K562 (cell line): Measurements from ENCODE around the gene PLA2G4A. TPM values are rescaled to one million over a fixed set of nuclear protein-coding genes. Genes with fewer than 3 reads are reported as not detected.

ENCODE experiments used
- ATAC-seq: fragments of 200-7000 bp; cut with Tn5 transposase; 3 replicates; pipeline ENCODE4 v1.9.1; 2020; ENCODE audit warnings: moderate library complexity
- BruUV-seq: library from RNA; stranded (reverse); fragments of 400-500 nt; replicated peaks from 2 replicates; lab custom pipeline; 2021; lab: Mats Ljungman, UMichigan
- CTCF ChIA-PET: fragments of 300-600 bp; formaldehyde crosslinking; extraction: SDS; loops from one replicate; lab custom pipeline; 2021; ENCODE audit warnings: low intra/inter-chr PET ratio; lab: Yijun Ruan, JAX
- POLR2A ChIA-PET: fragments of 300-600, 350-650 bp; sonication (Branson Sonifier 250); formaldehyde crosslinking; extraction: SDS; loops from one replicate; lab custom pipeline; 2021; ENCODE audit warnings: antibody characterized with exemption, inconsistent platforms; lab: Yijun Ruan, JAX
- DNase-seq, 4 experiments: peaks; one replicate each; pipeline versions ENCODE4 v3.0.0 to v3.0.0-alpha.2; 2011 to 2018; ENCODE audit warnings: low spot score in 3 of 4, mixed read lengths in 3 of 4; ENCODE audit errors: extremely low read depth in 1 of 4
- FAIRE-seq: peaks from 2 replicates; lab custom pipeline; 2011; peaks lifted over from hg19 to GRCh38; lab: Jason Lieb, UNC
- H2AFZ ChIP-seq: 2 replicates; pipeline ENCODE4 v1.6.0; 2011; ENCODE audit warnings: low read depth, low read length, control low read depth, inconsistent platforms
- H3K27ac ChIP-seq: fragments of 200-600 bp; 3 replicates; pipeline ENCODE4 v1.8.0; 2011; ENCODE audit warnings: low read depth, mild to moderate bottlenecking, control low read depth, inconsistent platforms, low read length, moderate library complexity, mixed read lengths; ENCODE audit errors: extremely low read depth
- H3K27me3 ChIP-seq, 2 experiments: fragments of 300-600 bp in 1 of 2; 2 replicates in 1 of 2; 3 replicates in 1 of 2; pipeline versions ENCODE4 v1.6.0 to v1.8.0; 2011; ENCODE audit warnings: inconsistent platforms in 2 of 2, low read length in 2 of 2, mild to moderate bottlenecking in 1 of 2, mixed read lengths in 1 of 2, moderate library complexity in 1 of 2; ENCODE audit not compliant: control insufficient read depth in 2 of 2, insufficient read depth in 2 of 2
- H3K36me3 ChIP-seq: fragments of 300-600 bp; 3 replicates; pipeline ENCODE4 v1.8.0; 2011; ENCODE audit warnings: mild to moderate bottlenecking, low read length, inconsistent platforms; ENCODE audit not compliant: control insufficient read depth, insufficient read depth
- H3K4me1 ChIP-seq, 2 experiments: fragments of 200-600 bp in 1 of 2; replicated peaks in 1 of 2; 2 replicates in 1 of 2; 3 replicates in 1 of 2; pipeline versions ENCODE4 v1.5.1 to v1.8.0; 2011; ENCODE audit warnings: inconsistent platforms in 2 of 2, low read length in 2 of 2, mild to moderate bottlenecking in 1 of 2, mixed read lengths in 1 of 2, moderate library complexity in 1 of 2; ENCODE audit not compliant: control insufficient read depth in 2 of 2, insufficient read depth in 2 of 2
- H3K4me2 ChIP-seq: 2 replicates; pipeline ENCODE4 v1.6.1; 2011; ENCODE audit warnings: low read length, control low read depth, inconsistent platforms, mixed read lengths; ENCODE audit not compliant: insufficient read depth
- H3K4me3 ChIP-seq: fragments of 200-600 bp; sonication (generic), shearing (Covaris generic); 2 replicates; pipeline ENCODE4 v1.5.1; 2016; ENCODE audit warnings: control low read depth, inconsistent platforms
- H3K79me2 ChIP-seq: fragments of 200-600 bp; 3 replicates; pipeline ENCODE4 v1.8.0; 2011; ENCODE audit warnings: low read length, inconsistent platforms; ENCODE audit not compliant: control insufficient read depth, insufficient read depth
- H3K9ac ChIP-seq, 2 experiments: 2 replicates each; pipeline versions ENCODE4 v1.6.0 to v1.6.1; 2011; ENCODE audit warnings: low read depth in 2 of 2, low read length in 2 of 2, control low read depth in 1 of 2, inconsistent platforms in 1 of 2, mild to moderate bottlenecking in 1 of 2, mixed read lengths in 1 of 2; ENCODE audit not compliant: insufficient read depth in 1 of 2
- H3K9me1 ChIP-seq: one replicate; pipeline ENCODE4 v1.6.0; 2011; ENCODE audit warnings: inconsistent platforms, mild to moderate bottlenecking, low read length, moderate library complexity; ENCODE audit not compliant: control insufficient read depth, insufficient read depth
- H3K9me3 ChIP-seq: replicated peaks from 2 replicates; pipeline ENCODE4 v1.5.1; 2011; ENCODE audit warnings: low read depth, low read length, inconsistent platforms; ENCODE audit not compliant: control insufficient read depth, insufficient read depth
- H4K20me1 ChIP-seq: replicated peaks from 2 replicates; pipeline ENCODE4 v1.6.1; 2011; ENCODE audit warnings: low read length, inconsistent platforms, mixed read lengths; ENCODE audit not compliant: control insufficient read depth, insufficient read depth
- ARID1B ChIP-seq: fragments of 450-650 bp; IDR thresholded peaks from 2 replicates; pipeline ENCODE4 v1.6.1; 2016; ENCODE audit warnings: antibody characterized with exemption, mild to moderate bottlenecking, inconsistent platforms
- ARNT ChIP-seq, 2 experiments: fragments of 450-650 bp; IDR thresholded peaks; 2 replicates each; pipeline ENCODE4 v1.6.1; 2016; ENCODE audit warnings: mild to moderate bottlenecking in 1 of 2
- MCM5 ChIP-seq: fragments of 450-650 bp; IDR thresholded peaks from 2 replicates; pipeline ENCODE4 v1.6.1; 2016; ENCODE audit warnings: low read depth
- SRSF1 ChIP-seq: fragments of 200-400 bp; formaldehyde crosslinking; IDR thresholded peaks from 2 replicates; pipeline ENCODE4 v1.6.1; 2017; ENCODE audit warnings: mild to moderate bottlenecking, low read depth, low read length, moderate library complexity
- TAF1 ChIP-seq: IDR thresholded peaks from 2 replicates; pipeline ENCODE4 v1.6.1; 2011; ENCODE audit warnings: mild to moderate bottlenecking, low read length, moderate library complexity; ENCODE audit not compliant: insufficient read depth, control insufficient read depth, severe bottlenecking; ENCODE audit errors: extremely low read depth
- ZBED1 ChIP-seq: IDR thresholded peaks from 2 replicates; pipeline ENCODE4 v1.6.1; 2014
- ZNF134 ChIP-seq: fragments of 250-450 bp; sonication (Bioruptor Pico); conservative IDR thresholded peaks from 2 replicates; pipeline ENCODE4 v1.4.0; 2020
- WGBS: fragments of 100-300 bp; shearing (Covaris generic); methylation state at CpG from one replicate; pipeline ENCODE4 v1.1.6; 2016; ENCODE audit warnings: low coverage, mixed read lengths; ENCODE audit not compliant: insufficient coverage; ENCODE audit errors: missing lambda C conversion rate; 5-methylcytosine and 5-hydroxymethylcytosine counted together
- in situ Hi-C: fragments of 300-500 bp; cut with MboI; formaldehyde crosslinking; loops from 4 replicates; pipeline ENCODE4 v1.15.0; 2018; ENCODE audit warnings: inconsistent platforms, mixed read lengths
- intact Hi-C: fragments of 100-400 bp; cut with micrococcal nuclease; formaldehyde crosslinking; loops from 2 replicates; pipeline ENCODE4 v1.14.2; 2022
- polyA plus RNA-seq, 8 experiments: library from polyadenylated mRNA; depleted of rRNA in 4 of 8; stranded (reverse) in 5 of 8; unstranded in 3 of 8; fragments of >200 nt; fragmentation: Nextera tagmentation in 2 of 8; fragmentation: Illumina TruSeq in 1 of 8; extraction: Ambion mirVana in 2 of 8; extraction: Trizol in 1 of 8; gene quantifications; 2 replicates each; pipeline versions ENCODE4 v1.2.1 to v1.2.3, GENCODE V29; 2011 to 2014; ENCODE audit warnings: inconsistent platforms in 1 of 8, missing spikeins in 1 of 8
- total RNA-seq, 7 experiments: library from RNA; depleted of rRNA in 6 of 7; stranded (reverse); fragments of >200 nt in 6 of 7; fragmentation: Illumina TruSeq in 2 of 7; extraction: Trizol in 2 of 7; gene quantifications; 2 replicates each; pipeline versions ENCODE4 v1.2.1 to v1.2.3, GENCODE V29; 2011 to 2021; ENCODE audit warnings: low replicate concordance in 1 of 7

The PLA2G4A gene
- total and polyA plus RNA-seq, 9 of the 15 experiments (the other 6 are each of a cell fraction or from before 2014, with no cell fraction given): 0.04 to 0.71 (median 0.22) TPM; not detected in 4

DNA sequence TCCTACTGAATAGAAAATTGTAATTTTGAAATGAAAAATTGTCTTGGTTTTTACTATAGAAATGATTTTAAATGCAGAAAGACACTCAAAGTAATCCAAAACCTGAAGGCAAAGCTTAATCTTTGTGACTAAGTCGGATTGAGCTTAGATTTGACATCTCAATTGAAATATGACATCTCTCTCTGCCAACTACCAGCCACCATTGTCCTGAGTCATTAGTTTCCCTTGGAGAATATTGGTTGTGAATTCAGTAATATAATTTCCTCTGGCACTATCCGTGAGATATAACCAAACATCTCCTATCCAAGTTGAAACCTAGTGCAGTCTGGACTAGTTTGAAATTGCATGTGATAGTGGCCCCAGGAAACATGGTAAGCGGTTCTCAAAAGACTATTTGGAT is 37.1 kb downstream of the PLA2G4A start:
- no peak for ATAC-seq
- POLR2A ChIA-PET: no interaction called here
- WGBS: 1% methylated on average over 3 of the region's 3 CpGs

GRCh38 chr1:186869526-186870228 is 40.9 kb downstream of the PLA2G4A start:
- BruUV-seq: no TSS peak
- intact Hi-C loops: no loop called here
- H3K27ac ChIP-seq: no peak overlapping the region
- CTCF ChIA-PET: no interaction called here
- H3K4me2 ChIP-seq: no peak overlapping the region
- H3K4me3 ChIP-seq: no peak overlapping the region
- H3K9ac ChIP-seq: no peak overlapping the region
- no peaks in the 10 kb centered on the region for H3K36me3 ChIP-seq
- no peak for DNase-seq
- no peaks in the 10 kb centered on the region for H3K9me1 ChIP-seq
- in situ Hi-C loops: no loop called here
- H3K79me2 ChIP-seq: no peaks in the 10 kb centered on the region
- POLR2A ChIA-PET: no interaction called here
- no peaks in the 10 kb centered on the region for H3K4me1 ChIP-seq
- H4K20me1 ChIP-seq: no peaks in the 10 kb centered on the region
- WGBS: 0% methylated on average over 1 of the region's 1 CpG
- no peaks in the 10 kb centered on the region for H3K9me3 ChIP-seq
- no peaks in the 10 kb centered on the region for H3K27me3 ChIP-seq
- FAIRE-seq: no peak
- ATAC-seq: no peak
- H2AFZ ChIP-seq: no peak overlapping the region
- TF ChIP-seq MCM5 (no peak), TAF1 (no peak), ARID1B (no peak), ZBED1 (no peak), ARNT (IDR thresholded peaks at IDR 0.05) (no peak)

More for the DNA sequence above, 37.1 kb downstream of the PLA2G4A start:
- CTCF ChIA-PET: no interaction called here
- H3K79me2 ChIP-seq: no peaks in the 10 kb centered on the region
- FAIRE-seq: no peak
- in situ Hi-C loops: no loop called here
- no peaks in the 10 kb centered on the region for H3K4me1 ChIP-seq
- intact Hi-C loops: no loop called here
- no peak overlapping the region for H3K4me2 ChIP-seq
- no TSS peak for BruUV-seq
- no peaks in the 10 kb centered on the region for H4K20me1 ChIP-seq
- TF ChIP-seq ZNF134 (CRISPR knock-in tag) (no peak), SRSF1 (0 out of 2 replicates have a peak, but pooled peaks have one; percentile 0)
- no peaks in the 10 kb centered on the region for H3K27me3 ChIP-seq
- H3K4me3 ChIP-seq: no peak overlapping the region
- H3K9ac ChIP-seq: no peak overlapping the region
- H3K9me1 ChIP-seq: no peaks in the 10 kb centered on the region
- H2AFZ ChIP-seq: no peak overlapping the region
- H3K27ac ChIP-seq: no peak overlapping the region
- H3K9me3 ChIP-seq: no peaks in the 10 kb centered on the region
- DNase-seq: no peak
- no peaks in the 10 kb centered on the region for H3K36me3 ChIP-seq
